Activated CD8-positive, alpha-beta memory T cell treated with anti-CD3 and anti-CD28 coated beads, Interleukin-2, amount 50 U/mL, for 48 hours (primary cell): Measurements from ENCODE around the gene SRRM3.
"Not testable (repeated sequence)": the region's sequence is repeated elsewhere in the genome, so short reads cannot be mapped to it uniquely, and the experiment has no call there.

Experiments
- DNase-seq: peaks from one replicate; pipeline ENCODE4 v3.0.0-alpha.2; 2020

SRRM3 gene

GRCh38 chr7:76193466-76193865 lies 8.2 kb upstream of the SRRM3 start:
- no peak for DNase-seq

- DNase-seq = no peak
Observed at GRCh38 chr7:76193883-76194282, 7.8 kb upstream of the SRRM3 start.

GRCh38 chr7:76196786-76197185 lies 4.9 kb upstream of the SRRM3 start:
- no peak for DNase-seq

- DNase-seq = no peak
Observed at GRCh38 chr7:76198202-76198601, 3.5 kb upstream of the SRRM3 start.

GRCh38 chr7:76202666-76203030 lies 952 bp downstream of the SRRM3 start:
- no peak for DNase-seq

- no peak for DNase-seq
Observed at GRCh38 chr7:76204147-76204546, 2.5 kb downstream of the SRRM3 start.

- DNase-seq = no peak
Observed at GRCh38 chr7:76206633-76207032, 4.9 kb downstream of the SRRM3 start.

- no peak for DNase-seq
Observed at GRCh38 chr7:76209310-76209709, 7.6 kb downstream of the SRRM3 start.

- no peak for DNase-seq
Observed at GRCh38 chr7:76211216-76211615, 9.5 kb downstream of the SRRM3 start.

GRCh38 chr7:76215349-76215748 lies 13.7 kb downstream of the SRRM3 start:
- DNase-seq = not testable (repeated sequence)

GRCh38 chr7:76216381-76217082 lies 14.8 kb downstream of the SRRM3 start:
- no peak for DNase-seq

GRCh38 chr7:76217942-76218566 lies 16.4 kb downstream of the SRRM3 start:
- no peak for DNase-seq

- DNase-seq = no peak
Observed at GRCh38 chr7:76220185-76221057, 18.7 kb downstream of the SRRM3 start.

- no peak for DNase-seq
Observed at GRCh38 chr7:76222333-76222732, 20.6 kb downstream of the SRRM3 start.

GRCh38 chr7:76222839-76223238 lies 21.1 kb downstream of the SRRM3 start:
- no peak for DNase-seq

GRCh38 chr7:76223286-76223972 lies 21.7 kb downstream of the SRRM3 start:
- DNase-seq = no peak

- DNase-seq = no peak
Observed at GRCh38 chr7:76224695-76225094, 23.0 kb downstream of the SRRM3 start.

GRCh38 chr7:76225379-76225778 lies 23.7 kb downstream of the SRRM3 start:
- DNase-seq = peak; percentile 62

- no peak for DNase-seq
Observed at GRCh38 chr7:76225951-76226350, 24.3 kb downstream of the SRRM3 start.

GRCh38 chr7:76226878-76227423 lies 25.3 kb downstream of the SRRM3 start:
- DNase-seq = not testable (repeated sequence)

- DNase-seq = no peak
Observed at GRCh38 chr7:76230214-76230613, 28.5 kb downstream of the SRRM3 start.

GRCh38 chr7:76231071-76231470 lies 29.4 kb downstream of the SRRM3 start:
- DNase-seq = no peak

- DNase-seq = no peak
Observed at GRCh38 chr7:76231583-76231982, 29.9 kb downstream of the SRRM3 start.
